Activated CD4-positive, alpha-beta T cell treated with anti-CD3 and anti-CD28 coated beads for 36 hours (primary cell): ENCODE measurements around the gene DZIP3. TPM values are rescaled to one million over a fixed set of nuclear protein-coding genes. Genes with fewer than 3 reads are reported as not detected.
"Not testable (repeated sequence)": the region's sequence is repeated elsewhere in the genome, so short reads cannot be mapped to it uniquely, and the experiment has no call there.

Experiments
- ATAC-seq: fragments of 200-7000 bp; cut with Tn5 transposase; one replicate; pipeline ENCODE4 v1.10.0; 2021; ENCODE audit warnings: mild to moderate bottlenecking, moderate library complexity
- CTCF ChIA-PET: fragments of 350-600 bp; sonication (Branson Sonifier 250); formaldehyde crosslinking; loops from one replicate; lab custom pipeline; 2021; ENCODE audit warnings: antibody characterized with exemption; lab: Charles Lee
- POLR2A ChIA-PET: fragments of 350-600 bp; sonication (Branson Sonifier 250); formaldehyde crosslinking; loops from one replicate; lab custom pipeline; 2021; ENCODE audit warnings: antibody characterized with exemption, inconsistent platforms; lab: Charles Lee
- DNase-seq: peaks from one replicate; pipeline ENCODE4 v3.0.0-alpha.2; 2020
- H3K27ac Mint-ChIP-seq: one replicate; pipeline ENCODE4 v1.8.0; 2021; ENCODE audit warnings: mixed read lengths
- H3K27me3 Mint-ChIP-seq: one replicate; pipeline ENCODE4 v1.8.0; 2021; ENCODE audit warnings: mixed read lengths
- H3K36me3 Mint-ChIP-seq: one replicate; pipeline ENCODE4 v1.8.0; 2021; ENCODE audit warnings: low read depth, mixed read lengths
- H3K4me1 Mint-ChIP-seq: one replicate; pipeline ENCODE4 v1.8.0; 2021; ENCODE audit warnings: mixed read lengths
- H3K4me3 Mint-ChIP-seq: one replicate; pipeline ENCODE4 v1.8.0; 2021; ENCODE audit warnings: mild to moderate bottlenecking, moderate library complexity, mixed read lengths
- H3K9me3 Mint-ChIP-seq: one replicate; pipeline ENCODE4 v1.8.0; 2021; ENCODE audit warnings: low read depth, mixed read lengths
- intact Hi-C, 2 experiments: fragments of 100-400 bp; cut with DNase I in 1 of 2; cut with micrococcal nuclease in 1 of 2; formaldehyde crosslinking; loops; one replicate each; pipeline versions ENCODE4 v1.14.2 to v1.15.1; 2022 to 2024; cut with DNase I, micrococcal nuclease
- total RNA-seq, 2 experiments: library from RNA; stranded (reverse); gene quantifications; one replicate each; pipeline ENCODE4 v1.2.3, GENCODE V29; 2021

The DZIP3 gene
- total RNA-seq, 2 experiments from 2014 or later: 11.9 to 12.9 TPM

DNA sequence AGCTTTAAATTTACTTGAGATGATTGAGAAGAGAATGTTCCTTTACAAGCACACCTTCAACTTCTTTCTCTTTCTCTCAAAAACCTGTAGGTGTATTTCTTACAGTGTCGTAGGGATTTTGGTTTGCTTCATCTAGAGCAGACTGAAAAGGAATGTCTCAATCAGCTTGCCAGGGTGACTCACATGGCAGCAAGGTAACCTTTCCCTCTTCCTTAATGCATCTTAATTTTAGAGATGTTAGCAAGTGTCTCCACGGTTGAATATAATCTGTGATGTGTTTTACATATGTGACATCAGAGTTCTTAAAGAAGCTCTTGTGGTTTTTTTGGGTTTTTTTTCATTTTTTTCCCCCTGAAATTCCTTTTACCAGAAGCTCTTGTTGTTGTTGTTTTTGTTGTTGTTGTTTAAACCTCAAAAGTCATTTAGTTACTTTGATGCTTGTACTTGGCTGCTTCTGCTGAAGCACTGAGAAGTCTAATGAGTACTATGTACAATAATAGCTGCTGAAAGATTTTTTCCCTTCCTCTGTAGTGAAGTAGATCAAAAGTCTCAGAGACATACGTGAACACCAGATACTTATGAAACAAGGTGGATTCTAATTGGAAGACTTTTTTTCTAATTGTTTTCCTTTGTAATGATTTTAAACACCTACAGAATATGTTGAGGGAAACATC is 84.6 kb downstream of the DZIP3 start:
- no peak overlapping the region for H3K4me3 Mint-ChIP-seq
- H3K36me3 Mint-ChIP-seq: peaks cover 16% of the 10 kb centered on the region
- no peak for DNase-seq
- ChIA-PET CTCF (interaction anchor here (0.8 to 3.7 kb wide), 5 partner anchors 10 to 241 kb away, joined by 3 to 26 read pairs (median 5); no protein-coding TSS in a partner anchor), POLR2A (no interaction called here)
- H3K9me3 Mint-ChIP-seq: no peaks in the 10 kb centered on the region
- H3K27me3 Mint-ChIP-seq: no peaks in the 10 kb centered on the region
- H3K27ac Mint-ChIP-seq: peak overlapping the region; percentile 48
- H3K4me1 Mint-ChIP-seq: peaks cover 9% of the 10 kb centered on the region
- intact Hi-C loops: no loop called here
- peak; percentile 57 for ATAC-seq

DNA sequence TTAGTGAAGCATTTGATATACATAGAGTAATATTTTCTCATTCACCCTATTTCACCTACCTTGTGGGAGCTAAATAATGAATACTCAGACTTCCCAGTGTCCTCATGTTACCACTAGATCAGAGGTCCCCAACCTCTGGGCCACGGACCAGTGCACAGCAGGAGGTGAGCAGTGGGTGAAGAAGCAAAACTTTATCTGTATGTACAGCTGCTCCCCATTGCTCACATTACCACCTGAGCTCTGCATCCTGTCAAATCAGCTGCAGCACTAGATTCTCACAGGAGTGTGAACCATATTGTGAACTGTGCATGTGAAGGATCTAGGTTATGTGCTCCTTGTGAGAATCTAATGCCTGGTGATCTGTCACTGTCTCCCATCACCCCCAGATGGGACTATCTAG is 88.3 kb downstream of the DZIP3 start:
- CTCF ChIA-PET: interaction anchor here (1.2 to 3.2 kb wide), 2 partner anchors 9 to 237 kb away, joined by 4 to 9 read pairs; no protein-coding TSS in a partner anchor
- no peaks in the 10 kb centered on the region for H3K27me3 Mint-ChIP-seq

DNA sequence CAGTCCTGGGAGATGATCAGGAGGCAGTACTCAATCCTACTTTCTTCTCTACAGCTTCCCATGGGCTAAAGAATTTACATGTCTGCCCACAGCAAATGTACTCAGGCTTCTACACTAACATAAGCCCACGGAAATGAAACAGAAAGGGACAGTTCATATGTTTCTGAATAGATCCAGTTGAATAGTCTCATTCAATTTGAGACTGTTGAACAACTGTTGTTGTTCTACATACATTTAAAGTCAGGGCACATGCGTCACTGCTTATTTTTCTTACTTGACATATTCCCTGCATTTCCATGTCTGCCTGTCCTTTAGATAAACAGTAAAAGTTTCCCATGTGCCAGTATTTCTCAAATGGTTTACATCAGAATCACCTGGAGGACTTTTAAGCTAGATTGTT is 102.8 kb downstream of the DZIP3 start:
- H3K9me3 Mint-ChIP-seq: peaks cover 12% of the 10 kb centered on the region
- intact Hi-C loops, CTCF ChIA-PET, H3K4me3 Mint-ChIP-seq, ATAC-seq, H3K27me3 Mint-ChIP-seq, POLR2A ChIA-PET, DNase-seq, H3K4me1 Mint-ChIP-seq, H3K27ac Mint-ChIP-seq: not testable (repeated sequence)
- H3K36me3 Mint-ChIP-seq: peaks cover 31% of the 10 kb centered on the region

More for the DNA sequence above, 88.3 kb downstream of the DZIP3 start:
- Mint-ChIP-seq H3K27ac (no peak overlapping the region), H3K9me3 (no peaks in the 10 kb centered on the region), H3K4me1 (peaks cover 9% of the 10 kb centered on the region), H3K36me3 (peaks cover 16% of the 10 kb centered on the region), H3K4me3 (no peak overlapping the region)
- DNase-seq (no peak), ATAC-seq (no peak)
- intact Hi-C loops: no loop called here
- POLR2A ChIA-PET: no interaction called here

DNA sequence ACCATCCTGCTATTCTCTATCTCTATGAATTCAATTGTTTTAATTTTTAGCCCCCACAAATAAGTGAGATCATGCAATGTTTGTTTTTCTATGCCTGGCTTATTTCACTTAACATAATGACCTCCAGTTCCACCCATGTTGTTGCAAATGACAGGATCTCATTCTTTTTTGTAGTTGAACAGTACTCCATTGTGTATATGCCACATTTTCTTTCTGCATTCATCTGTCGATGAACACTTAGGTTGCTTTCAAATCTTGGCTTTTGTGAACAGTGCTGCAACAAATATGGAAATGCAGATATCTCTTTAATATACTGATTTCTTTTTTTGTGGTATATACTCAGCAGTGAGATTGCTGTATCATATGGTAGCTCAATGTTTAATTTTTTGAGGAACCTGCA is 108.9 kb downstream of the DZIP3 start:
- ChIA-PET CTCF (no interaction called here), POLR2A (no interaction called here)
- no peak for DNase-seq
- no peak overlapping the region for H3K4me3 Mint-ChIP-seq
- no peak overlapping the region for H3K27ac Mint-ChIP-seq
- intact Hi-C loops: no loop called here
- peaks cover 18% of the 10 kb centered on the region for H3K9me3 Mint-ChIP-seq
- no peaks in the 10 kb centered on the region for H3K4me1 Mint-ChIP-seq
- ATAC-seq: no peak
- no peaks in the 10 kb centered on the region for H3K27me3 Mint-ChIP-seq
- H3K36me3 Mint-ChIP-seq: peaks cover 9% of the 10 kb centered on the region

DNA sequence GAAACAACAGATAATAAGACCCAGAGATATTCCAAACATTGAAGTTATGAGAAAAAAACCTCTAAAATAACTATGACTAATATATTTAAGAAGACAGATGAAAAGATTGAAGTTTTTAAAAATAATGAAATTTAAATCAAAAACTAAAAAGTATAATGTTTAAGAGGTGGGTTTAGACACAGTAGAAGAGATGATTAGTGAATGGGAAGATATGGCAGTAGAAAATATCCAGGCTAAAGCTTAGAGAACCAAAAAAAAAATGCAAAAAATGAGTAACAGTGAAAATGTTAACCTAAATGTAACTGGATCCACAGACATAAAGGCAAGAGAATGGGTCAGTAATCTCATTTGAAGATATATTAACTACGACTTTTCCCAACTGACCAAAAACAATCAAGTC is 115.5 kb downstream of the DZIP3 start:
- POLR2A ChIA-PET: no interaction called here
- H3K4me3 Mint-ChIP-seq: no peak overlapping the region

DNA sequence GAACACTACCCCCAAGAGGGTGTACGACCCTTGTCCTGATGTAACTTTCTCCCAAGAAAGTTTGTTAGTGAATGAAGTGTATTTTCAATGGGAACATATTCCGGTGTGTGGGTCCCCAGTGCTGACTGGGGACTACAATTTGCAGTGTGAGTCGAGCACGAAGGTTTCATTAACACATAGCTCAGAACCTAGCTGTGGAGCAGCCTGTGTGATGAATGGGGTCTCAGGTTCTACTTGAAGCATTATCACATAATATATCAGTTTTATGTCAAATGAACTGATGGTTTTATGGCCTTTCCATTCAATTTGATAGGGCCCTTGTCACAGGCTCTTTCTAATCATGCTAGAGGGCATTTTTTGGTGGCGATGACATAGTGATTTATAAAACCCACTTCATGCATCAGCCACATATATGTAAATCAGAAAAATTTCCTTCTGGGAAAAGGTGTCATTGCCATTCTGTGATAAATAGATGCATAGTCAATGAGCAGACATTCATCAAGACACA is 123.5 kb downstream of the DZIP3 start:
- no peak for DNase-seq
- POLR2A ChIA-PET: no interaction called here

More for the DNA sequence above, 115.5 kb downstream of the DZIP3 start:
- Mint-ChIP-seq H3K9me3 (peaks cover 21% of the 10 kb centered on the region), H3K27ac (no peak overlapping the region), H3K4me1 (no peaks in the 10 kb centered on the region), H3K27me3 (no peaks in the 10 kb centered on the region), H3K36me3 (peaks cover 10% of the 10 kb centered on the region)
- intact Hi-C loops: no loop called here
- ATAC-seq (no peak), DNase-seq (no peak)
- CTCF ChIA-PET: no interaction called here

DNA sequence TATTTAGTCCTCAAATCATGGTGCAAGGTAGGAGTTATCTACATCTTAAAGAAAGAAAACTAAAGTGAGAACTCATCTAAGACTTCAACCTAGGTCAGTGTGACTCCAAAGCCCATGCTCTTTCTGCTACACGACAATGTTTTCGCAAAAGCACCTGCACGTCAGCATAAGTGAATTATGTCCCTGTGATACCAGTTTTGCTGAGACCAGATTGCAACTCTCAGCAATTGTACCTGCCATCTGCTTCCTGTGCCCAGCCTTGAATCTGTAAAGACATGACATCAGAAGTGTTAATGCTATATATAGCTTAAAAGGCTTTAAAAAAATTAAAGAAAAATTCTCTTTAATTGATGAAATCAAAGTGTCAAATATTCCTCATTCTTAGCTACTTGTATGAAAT is 124.3 kb downstream of the DZIP3 start:
- ChIA-PET POLR2A (no interaction called here), CTCF (no interaction called here)
- Mint-ChIP-seq H3K27me3 (no peaks in the 10 kb centered on the region), H3K9me3 (no peaks in the 10 kb centered on the region), H3K36me3 (no peaks in the 10 kb centered on the region), H3K27ac (no peak overlapping the region), H3K4me3 (no peak overlapping the region), H3K4me1 (no peaks in the 10 kb centered on the region)
- ATAC-seq (no peak), DNase-seq (no peak)
- intact Hi-C loops: no loop called here

More for the DNA sequence above, 123.5 kb downstream of the DZIP3 start:
- Mint-ChIP-seq H3K36me3 (no peaks in the 10 kb centered on the region), H3K4me1 (no peaks in the 10 kb centered on the region), H3K9me3 (no peaks in the 10 kb centered on the region), H3K4me3 (no peak overlapping the region), H3K27ac (no peak overlapping the region), H3K27me3 (no peaks in the 10 kb centered on the region)
- CTCF ChIA-PET: interaction anchor here (0.6 kb wide), 2 partner anchors 10 to 201 kb away, joined by 3 read pairs; no protein-coding TSS in a partner anchor
- ATAC-seq: no peak
- intact Hi-C loops: no loop called here

DNA sequence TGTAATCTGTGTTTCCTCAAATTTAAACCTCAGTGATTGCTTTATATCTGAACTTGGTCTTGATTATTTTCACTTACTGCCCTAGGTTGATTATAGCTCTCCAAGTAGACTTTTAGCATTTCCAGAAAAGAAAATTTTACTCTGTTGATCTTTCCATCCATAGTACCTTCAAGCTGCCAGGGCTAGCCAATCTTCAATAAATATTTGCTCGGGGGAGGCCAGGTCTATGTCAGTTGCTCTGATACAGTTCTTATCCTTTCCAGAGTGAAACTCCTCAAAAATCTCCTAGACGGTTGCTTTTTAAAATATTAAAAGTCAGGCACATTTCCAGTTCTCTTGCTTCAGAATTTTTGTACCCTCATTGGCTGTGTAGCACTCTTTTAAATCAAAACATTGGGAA is 128.9 kb downstream of the DZIP3 start:
- Mint-ChIP-seq H3K4me3 (no peak overlapping the region), H3K27me3 (no peaks in the 10 kb centered on the region)
- CTCF ChIA-PET: no interaction called here

DNA sequence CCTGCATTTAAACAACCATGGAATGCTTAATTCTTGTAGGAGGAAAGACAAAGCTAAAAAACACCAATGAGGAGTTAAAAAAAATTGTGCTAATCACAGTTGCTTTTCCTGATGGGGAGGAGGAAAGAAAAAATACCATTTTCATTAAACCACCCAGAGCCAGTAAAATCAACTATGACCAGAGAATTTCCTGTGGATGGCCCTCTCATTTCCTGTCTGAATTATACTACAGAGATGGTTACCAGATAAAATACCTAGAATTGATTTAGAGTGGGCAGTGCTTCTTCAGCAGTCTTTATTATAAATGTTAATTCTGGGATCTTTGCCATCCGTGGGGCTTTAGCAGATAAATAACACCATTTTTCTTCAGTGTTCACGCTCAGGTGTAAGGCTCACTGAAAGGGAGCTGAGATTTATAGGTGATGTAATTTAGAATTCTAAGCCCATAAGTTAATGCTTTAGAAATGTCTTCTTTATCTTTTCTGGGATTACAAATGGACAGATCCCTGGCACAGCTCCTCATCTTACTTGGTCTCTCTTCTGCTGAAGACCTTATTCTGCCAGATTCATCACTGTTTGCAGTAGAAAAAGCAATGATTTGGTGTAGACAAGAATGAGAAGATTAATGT is 129.8 kb downstream of the DZIP3 start:
- peaks cover 3% of the 10 kb centered on the region for H3K4me1 Mint-ChIP-seq
- no peaks in the 10 kb centered on the region for H3K36me3 Mint-ChIP-seq
- ChIA-PET POLR2A (no interaction called here), CTCF (no interaction called here)
- intact Hi-C loops: no loop called here
- no peak overlapping the region for H3K4me3 Mint-ChIP-seq
- DNase-seq (no peak), ATAC-seq (no peak)
- no peaks in the 10 kb centered on the region for H3K27me3 Mint-ChIP-seq
- peaks cover 3% of the 10 kb centered on the region for H3K9me3 Mint-ChIP-seq
- no peak overlapping the region for H3K27ac Mint-ChIP-seq

More for the DNA sequence above, 128.9 kb downstream of the DZIP3 start:
- no peak for DNase-seq
- Mint-ChIP-seq H3K9me3 (peaks cover 3% of the 10 kb centered on the region), H3K36me3 (no peaks in the 10 kb centered on the region), H3K4me1 (no peaks in the 10 kb centered on the region), H3K27ac (no peak overlapping the region)
- intact Hi-C loops: no loop called here
- POLR2A ChIA-PET: no interaction called here
- ATAC-seq: no peak

DNA sequence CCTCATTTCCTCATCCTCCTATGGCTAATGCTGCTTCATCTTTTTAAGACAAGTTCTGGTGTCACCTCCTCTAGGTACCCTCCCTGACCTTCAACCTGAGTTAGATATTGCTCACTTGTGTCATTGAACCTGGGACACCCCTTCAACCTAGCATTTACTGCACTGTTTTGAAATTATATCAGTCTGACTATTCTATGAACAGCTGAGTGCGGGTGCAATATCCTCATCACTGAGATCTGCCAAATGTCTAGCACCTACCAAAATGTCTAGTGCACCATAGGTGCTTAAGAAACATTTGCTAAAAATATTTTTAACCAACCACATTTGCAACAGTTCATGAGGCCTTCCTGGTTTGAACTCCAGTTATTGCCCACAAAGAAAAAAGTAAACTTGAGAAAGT is 133.2 kb downstream of the DZIP3 start:
- Mint-ChIP-seq H3K27me3 (no peaks in the 10 kb centered on the region), H3K27ac (no peak overlapping the region), H3K36me3 (no peaks in the 10 kb centered on the region), H3K9me3 (peaks cover 3% of the 10 kb centered on the region), H3K4me3 (no peak overlapping the region), H3K4me1 (peaks cover 3% of the 10 kb centered on the region)
- ChIA-PET POLR2A (no interaction called here), CTCF (interaction anchor here (1.5 to 1.6 kb wide), 2 partner anchors 15 to 43 kb away, joined by 3 to 4 read pairs; no protein-coding TSS in a partner anchor)
- DNase-seq: no peak
- intact Hi-C loops: no loop called here
- no peak for ATAC-seq

DNA sequence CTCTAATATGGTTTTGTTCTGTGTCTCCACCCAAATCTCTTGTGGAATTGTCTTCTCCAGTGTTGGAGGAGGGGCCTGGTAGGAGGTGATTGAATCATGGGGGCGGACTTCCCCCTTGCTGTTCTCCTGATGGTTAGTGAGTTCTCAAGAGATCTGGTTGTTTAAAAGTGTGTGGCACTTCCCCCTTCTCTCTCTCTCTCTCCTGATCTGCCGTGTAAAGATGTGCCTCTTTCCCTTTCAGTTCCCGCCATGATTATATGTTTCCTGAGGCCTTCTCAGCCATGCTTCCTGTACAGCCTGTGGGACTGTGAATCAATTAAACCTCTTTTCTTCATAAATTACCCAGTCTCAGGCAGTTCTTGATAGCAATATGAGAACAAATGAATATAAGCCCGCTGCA is 134.6 kb downstream of the DZIP3 start:
- Mint-ChIP-seq H3K27me3 (no peaks in the 10 kb centered on the region), H3K36me3 (no peaks in the 10 kb centered on the region), H3K4me1 (peaks cover 3% of the 10 kb centered on the region), H3K27ac (no peak overlapping the region), H3K4me3 (no peak overlapping the region), H3K9me3 (peaks cover 3% of the 10 kb centered on the region)
- ChIA-PET CTCF (interaction anchor here (1.5 kb wide), 1 partner anchor 44 kb away, joined by 4 read pairs; no protein-coding TSS in a partner anchor), POLR2A (no interaction called here)
- ATAC-seq (no peak), DNase-seq (no peak)
- intact Hi-C loops: no loop called here

DNA sequence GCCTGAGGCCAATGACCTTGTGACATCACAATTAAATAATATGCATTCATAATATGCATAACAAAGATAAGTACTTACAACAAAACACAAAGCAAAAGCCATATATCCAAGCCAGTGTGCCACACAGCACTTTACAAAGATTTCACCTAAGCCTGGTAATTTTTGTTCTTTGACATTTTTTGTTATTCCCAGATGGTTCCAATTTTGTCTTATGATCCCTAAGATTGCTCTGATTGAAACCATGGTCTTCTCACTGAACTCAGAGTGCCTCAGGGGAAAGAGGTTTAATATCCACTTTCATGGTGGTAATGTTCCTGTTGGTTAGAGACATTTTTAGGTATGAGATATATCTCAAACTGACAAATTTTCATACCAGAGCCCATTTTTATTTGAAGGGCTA is 138.6 kb downstream of the DZIP3 start:
- no peak for DNase-seq
- ChIA-PET POLR2A (no interaction called here), CTCF (interaction anchor here (0.6 to 1.5 kb wide), 3 partner anchors 107 to 1189 kb away, joined by 3 read pairs; no protein-coding TSS in a partner anchor)
- Mint-ChIP-seq H3K9me3 (no peaks in the 10 kb centered on the region), H3K4me3 (no peak overlapping the region), H3K36me3 (no peaks in the 10 kb centered on the region), H3K4me1 (peaks cover 3% of the 10 kb centered on the region), H3K27ac (no peak overlapping the region), H3K27me3 (no peaks in the 10 kb centered on the region)
- intact Hi-C loops: no loop called here
- no peak for ATAC-seq
